ENCODE measurements around the gene MS4A8.
"Not testable (repeated sequence)": the region's sequence is repeated elsewhere in the genome, so short reads cannot be mapped to it uniquely, and the experiment has no call there.

MS4A8 gene, protein sequence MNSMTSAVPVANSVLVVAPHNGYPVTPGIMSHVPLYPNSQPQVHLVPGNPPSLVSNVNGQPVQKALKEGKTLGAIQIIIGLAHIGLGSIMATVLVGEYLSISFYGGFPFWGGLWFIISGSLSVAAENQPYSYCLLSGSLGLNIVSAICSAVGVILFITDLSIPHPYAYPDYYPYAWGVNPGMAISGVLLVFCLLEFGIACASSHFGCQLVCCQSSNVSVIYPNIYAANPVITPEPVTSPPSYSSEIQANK

DNA sequence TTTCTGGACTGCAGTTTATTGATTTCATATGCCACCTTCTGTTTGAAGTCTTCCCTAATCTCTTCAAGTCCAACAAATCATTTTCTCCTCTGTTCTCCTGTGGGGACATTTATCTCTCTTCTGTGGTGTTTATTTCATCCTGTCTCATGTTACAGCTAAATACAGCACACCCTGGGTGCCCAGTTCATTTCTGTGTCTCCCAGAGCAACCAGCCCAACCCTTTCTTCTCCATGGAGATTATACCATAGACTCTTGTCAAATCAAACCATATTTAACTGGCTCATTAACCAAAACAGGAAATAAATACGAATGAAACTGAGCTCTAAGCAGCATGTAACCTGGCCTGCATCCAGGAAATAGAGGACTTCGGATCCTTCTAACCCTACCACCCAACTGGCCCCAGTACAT is at the start of gene MS4A8:
Gene MS4A8, plus strand, starts transcription at position 329 of the 408 bp plus-strand sequence. CDS start 1,249 bp downstream, outside the sequence.
- DNase-seq, result no peak

DNA sequence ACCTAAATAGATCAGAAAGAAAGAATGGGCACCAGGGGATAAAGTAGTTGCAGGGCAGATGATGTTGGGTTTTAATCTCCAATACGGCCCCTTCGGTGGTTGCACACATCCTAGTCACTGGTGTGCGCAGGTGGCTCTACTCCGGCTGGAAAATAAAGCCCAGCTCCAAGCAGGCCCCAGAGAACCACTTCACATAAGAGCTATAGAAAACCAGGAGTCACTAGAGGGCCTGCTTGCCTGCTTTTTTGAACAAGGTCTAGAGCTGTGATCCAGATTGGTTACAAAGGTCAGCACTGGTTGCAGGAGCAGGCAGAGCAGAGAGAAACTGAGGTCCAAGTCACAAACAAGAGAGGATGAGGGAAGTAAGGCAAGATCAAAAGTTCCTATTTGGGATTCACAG is 41.5 kb upstream of the MS4A8 start:
- no peak for DNase-seq

DNA sequence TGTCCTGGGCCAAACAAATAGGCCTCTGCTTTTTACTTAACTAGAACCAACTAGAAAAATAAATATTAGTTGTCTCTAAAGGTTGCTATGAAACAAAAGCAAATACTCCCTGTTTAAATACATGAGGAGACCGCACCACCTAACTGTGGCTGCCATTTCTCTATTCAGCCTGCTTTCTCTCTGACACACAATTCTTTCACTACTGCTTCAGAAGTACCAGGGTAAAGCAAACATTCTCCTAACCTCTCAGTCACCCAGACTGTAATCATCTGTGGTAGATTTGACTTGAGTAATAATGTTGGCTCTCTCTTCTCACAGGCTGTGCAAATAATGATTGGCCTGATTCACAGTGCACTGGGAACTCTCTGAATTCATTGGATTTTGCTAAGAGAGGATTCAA is 41.0 kb upstream of the MS4A8 start:
- no peak for DNase-seq

DNA sequence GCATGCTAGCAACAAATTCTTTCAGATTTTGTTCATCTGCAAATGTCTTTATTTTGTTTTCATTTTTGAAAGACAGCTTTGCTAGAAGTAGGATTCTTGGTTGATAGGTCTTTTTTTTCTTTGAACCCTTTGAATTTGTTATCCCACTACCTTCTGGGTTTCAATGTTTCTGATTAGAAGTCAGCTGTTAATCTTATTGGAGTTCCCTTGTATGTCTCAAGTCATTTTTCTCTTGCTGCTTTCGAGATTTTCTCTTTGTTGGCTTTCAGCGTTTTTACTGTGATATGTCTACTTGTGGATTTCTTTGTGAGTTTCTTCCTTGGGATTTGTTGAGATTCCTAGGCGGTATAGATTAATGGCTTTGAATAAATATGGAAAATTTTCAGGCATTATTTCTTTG is 27.2 kb upstream of the MS4A8 start:
- no peak for DNase-seq

DNA sequence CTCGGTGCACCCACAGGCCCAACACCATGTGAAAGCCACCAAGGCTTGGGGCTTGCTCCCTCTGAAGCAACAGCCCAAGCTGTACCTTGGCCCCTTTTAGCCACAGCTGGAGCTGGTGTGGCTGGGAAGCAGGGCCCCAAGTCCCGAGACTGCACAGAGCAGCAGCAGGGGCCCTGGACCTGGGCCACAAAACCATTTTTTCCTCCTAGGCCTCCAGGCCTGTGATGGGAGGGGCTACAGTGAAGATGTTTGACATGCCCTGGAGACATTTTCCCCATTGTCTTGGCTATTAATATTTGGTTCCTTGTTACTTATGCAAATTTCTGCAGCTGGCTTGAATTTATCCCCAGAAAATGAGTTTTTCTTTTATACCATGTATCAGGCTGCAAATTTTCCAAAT is 21.2 kb upstream of the MS4A8 start:
- not testable (repeated sequence) for DNase-seq

DNA sequence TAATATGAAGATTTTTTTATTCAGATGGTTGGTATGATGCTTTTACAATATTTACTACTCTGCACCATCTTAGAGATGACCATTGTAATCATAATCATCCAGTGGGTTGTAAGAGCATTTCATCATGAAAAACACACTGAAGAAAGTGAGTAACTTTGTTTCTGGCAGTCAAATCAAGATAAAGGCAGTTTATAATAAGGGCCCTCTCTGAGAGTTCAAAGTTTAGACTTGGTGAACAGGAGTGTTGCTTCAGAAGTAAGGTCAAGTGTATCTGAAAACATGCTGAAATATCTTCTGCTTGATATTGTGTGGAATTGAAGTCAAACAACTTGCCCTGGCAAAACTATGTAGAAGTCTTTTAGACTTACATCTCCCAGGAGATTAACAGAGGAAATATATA is 19.5 kb upstream of the MS4A8 start:
- no peak for DNase-seq

DNA sequence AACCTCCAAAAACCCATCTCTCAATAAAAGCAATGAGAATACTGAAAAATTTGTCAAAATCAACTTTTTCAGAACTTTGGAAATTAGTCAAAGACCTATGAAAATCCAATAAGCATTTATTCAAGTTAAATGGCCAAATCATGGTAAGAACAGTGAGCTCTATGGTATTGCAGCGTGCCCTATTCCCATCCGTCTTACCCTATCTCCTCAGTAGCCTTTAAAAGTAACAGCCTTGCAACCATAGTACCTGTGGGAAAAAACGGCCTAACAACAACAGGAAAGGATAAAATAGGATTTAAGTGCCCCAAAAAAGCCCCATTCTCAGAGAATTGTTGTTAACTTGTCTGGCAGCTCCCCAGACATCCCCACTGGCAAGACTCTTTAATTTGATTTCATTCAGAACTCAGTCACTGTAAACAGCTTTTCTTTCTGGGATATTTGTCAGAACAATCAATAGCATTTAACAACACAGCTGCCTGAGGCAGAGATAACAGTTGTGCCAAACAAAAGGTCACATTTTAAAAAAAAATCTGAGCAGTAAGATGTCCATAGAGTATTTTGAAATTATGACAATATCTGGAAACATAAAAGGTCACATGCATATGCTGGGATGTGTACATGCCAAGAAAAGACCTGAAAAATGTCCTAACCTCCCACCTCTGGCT is 18.8 kb upstream of the MS4A8 start:
- no peak for DNase-seq

DNA sequence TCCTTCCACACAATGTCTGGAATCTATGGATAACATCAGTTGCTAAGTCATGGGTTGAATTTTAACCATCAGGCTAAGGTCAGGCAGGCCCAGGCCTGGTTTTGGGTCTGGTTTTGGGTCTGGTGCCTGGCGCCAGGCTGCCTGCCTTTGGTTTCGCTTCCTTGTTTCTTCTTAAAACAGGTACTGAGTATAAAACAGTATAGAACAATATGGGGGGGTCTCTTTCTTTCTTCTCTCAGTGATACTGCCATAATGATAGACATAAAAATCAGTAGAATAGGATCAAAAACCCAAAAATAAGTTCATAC is 14.9 kb upstream of the MS4A8 start:
- not testable (repeated sequence) for DNase-seq

DNA sequence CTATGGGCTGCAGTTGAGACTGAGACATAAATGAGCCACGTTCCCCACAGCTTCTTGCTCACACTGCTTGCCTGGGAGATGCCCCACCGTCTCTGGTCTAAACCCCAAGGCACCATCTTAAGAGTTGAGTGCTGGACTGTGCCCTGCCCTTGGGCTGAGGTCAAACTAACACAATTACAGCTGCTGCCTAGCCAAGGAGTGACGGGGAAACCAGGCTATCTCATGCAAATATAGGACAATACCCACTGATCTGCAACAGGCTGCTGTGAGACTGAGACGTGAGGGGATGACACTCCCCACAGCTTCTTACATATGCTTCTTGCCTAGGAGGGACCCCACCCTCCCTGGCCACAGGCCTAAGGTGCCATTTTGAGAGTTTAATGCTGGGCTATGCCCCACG is 7.8 kb upstream of the MS4A8 start:
- DNase-seq, result no peak

DNA sequence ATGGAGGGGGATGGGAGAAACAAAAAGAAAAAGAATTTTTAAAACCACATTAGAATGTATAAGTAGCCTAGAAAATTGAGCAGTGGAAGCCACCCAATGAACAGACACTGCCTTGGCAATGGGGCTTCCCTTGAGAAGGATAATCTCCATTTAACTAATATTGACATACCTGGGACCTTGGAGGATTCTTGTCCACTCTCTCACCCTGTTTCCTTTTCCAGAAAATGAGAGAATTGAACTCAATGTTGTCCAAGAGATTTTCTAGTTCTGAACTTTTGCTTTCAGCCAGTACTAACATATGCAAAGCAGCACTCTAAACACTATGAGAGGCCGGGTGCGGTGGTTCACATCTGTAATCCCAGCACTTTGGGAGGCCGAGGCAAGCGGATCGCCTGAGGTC is 524 bp downstream of the MS4A8 start:
- no peak for DNase-seq

DNA sequence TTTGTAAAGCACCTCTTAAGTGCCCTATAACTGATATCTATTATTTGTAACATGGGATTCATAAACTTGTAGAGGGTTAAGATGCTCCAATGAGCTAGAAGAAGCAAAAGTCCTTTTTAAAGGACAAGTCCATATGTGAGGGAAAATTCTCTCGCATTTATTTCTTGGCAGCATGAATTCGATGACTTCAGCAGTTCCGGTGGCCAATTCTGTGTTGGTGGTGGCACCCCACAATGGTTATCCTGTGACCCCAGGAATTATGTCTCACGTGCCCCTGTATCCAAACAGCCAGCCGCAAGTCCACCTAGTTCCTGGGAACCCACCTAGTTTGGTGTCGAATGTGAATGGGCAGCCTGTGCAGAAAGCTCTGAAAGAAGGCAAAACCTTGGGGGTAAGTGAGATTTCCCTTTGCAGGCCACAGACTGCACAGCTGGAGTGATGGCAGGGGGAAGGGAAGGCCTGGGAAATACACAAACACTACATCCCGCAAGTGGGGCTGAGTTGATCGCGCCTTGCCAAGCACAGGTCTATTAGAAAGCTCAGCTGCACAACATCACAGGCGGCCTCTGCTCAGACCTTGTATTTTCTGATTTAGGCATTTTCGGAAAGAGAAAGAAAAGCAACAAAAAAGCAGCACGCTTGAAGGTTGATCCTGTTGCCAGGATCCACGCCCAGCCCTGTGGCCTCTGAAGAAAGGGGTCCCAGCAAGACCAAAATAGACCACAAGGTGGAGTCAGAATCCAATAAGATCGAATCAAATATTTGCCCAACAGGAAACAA is 1.5 kb downstream of the MS4A8 start:
- peak; percentile 34 for DNase-seq

DNA sequence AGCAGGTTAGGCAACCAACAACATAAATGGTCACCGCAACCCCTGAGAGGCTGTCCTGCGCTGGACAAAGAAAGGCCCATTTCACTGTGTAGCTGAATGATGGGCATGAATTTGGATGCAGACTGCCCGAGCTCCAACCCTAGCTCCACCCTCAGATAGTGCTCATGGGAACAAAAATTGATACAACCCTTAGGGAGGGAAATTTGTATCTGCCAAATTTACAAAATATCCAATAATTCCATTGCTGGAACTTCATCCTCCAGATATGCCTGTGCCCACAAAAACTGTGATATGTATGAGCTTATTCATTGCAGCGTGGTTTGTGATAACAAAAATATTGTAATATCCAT is 2.0 kb downstream of the MS4A8 start:
- DNase-seq, result no peak

DNA sequence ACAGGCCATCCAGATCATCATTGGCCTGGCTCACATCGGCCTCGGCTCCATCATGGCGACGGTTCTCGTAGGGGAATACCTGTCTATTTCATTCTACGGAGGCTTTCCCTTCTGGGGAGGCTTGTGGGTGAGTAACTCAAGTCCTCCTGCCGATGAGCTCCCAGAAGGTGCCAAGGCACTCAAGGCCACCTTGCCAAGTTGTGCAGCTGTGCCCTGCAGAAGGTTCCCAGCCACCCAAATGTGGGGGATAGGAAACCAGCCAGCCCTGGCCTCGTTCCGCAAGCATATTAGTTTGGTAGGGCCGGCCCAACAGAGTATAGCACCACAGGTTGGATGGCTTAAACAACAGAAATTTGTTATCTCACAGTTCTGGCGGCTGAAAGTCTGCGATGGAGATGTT is 4.0 kb downstream of the MS4A8 start:
- DNase-seq, result no peak

DNA sequence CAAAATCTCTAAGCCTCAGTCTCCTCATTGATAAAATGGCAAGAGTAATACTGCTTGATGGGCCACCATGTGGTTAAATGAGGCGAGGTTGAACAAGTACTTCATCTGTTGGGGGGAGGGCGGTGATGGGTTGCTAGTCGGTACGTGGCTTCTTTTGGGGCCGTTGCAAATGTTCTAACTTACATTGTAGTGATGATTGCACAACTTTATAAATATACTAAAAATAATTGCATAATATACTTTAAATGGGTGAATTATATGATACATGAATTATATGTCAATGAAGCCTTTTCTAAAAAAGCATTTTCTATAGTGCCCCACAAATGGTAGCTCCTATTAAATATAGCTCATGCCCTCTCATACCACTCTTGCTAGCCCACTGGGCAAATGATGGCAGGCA is 6.5 kb downstream of the MS4A8 start:
- no peak for DNase-seq

DNA sequence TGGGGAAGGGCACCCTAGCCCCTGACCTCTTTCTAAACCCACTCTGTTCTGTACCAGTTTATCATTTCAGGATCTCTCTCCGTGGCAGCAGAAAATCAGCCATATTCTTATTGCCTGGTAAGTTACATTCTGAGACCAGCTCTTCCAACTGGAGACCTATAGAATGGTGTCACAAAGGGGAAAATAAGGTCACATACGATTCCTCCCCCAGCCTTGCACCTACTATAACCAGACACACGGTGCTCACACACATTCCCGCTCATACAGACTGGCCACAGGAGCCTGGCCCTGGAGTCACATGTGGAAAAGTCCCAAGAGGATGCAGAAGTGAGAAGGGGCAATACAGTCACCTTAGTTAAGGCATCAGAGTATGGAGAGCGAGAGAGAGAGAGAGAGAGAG is 7.5 kb downstream of the MS4A8 start:
- no peak for DNase-seq

DNA sequence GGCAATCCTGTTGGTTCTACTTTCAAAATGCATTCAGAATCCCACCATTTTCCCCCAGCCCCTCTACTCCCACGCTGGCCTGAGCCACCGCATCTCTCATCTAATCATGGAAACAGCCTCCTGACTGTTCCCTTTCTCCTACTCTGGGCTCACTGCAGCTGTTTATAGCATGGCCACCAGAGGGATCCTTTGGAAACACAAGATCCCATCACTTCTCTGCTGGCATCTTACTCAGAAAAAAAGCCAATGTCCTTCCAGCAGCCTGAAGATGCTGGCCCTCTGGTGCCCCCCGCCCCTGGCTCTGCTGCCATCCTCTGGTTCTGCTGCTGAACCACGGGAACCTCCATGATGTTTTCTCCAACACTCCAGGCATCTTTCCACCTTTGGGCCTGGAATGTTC is 11.1 kb downstream of the MS4A8 start:
- DNase-seq, result no peak

DNA sequence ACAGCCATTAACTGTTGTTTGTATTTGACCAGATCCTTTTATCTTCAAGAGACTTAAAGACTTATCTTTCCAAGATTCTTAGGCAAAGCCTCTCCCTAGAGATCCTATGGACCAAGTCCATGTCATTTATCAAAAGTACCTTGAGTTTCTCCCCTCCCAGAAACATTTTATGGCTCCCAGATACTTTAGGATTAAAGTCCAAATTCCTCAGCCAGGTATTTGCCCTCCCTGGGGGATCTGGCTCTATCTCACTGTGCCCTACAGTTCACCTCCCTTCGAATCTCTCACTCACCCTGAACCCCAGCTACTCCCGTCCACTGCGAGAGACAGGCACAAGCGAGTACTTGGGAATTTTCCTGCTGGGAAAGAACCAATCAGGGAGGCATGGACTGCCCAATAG is 11.9 kb downstream of the MS4A8 start:
- DNase-seq, result no peak

DNA sequence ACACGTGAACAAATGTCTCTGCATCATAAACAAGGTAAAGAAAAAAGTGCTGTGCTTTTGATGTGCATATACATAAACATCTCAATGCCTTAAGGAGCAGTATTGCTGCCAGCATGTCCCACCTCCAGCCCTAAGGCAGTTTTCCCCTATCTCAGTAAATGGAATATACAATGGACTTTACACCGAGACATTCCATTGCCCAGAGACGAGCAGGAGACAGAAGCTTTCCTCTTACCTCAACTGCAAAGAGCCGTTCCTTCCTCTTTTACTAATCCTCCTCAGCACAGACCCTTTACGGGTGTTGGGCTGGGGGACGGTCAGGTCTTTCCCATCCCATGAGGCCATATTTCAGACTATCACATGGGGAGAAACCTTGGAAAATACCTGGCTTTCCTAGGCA is 14.0 kb downstream of the MS4A8 start:
- DNase-seq, result not testable (repeated sequence)

DNA sequence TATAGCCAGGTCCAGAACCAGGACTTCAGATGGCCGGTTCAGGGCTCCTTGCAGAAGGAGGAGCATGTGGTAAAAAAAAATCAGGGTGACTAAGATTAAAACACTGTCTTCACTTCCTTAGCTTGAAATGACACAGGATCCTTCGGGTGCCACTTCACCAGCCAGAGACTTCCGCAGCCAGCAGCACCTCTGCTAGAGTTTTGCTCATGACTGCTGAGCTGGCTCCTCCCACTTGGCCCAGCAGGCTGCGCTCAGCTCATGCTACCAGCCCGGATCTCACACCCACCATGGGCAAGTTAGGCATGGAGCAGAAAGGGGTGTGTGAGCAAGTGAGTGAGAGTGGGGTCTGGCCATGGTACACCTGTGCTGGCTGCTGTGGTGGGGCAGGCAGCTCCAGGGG is 18.5 kb downstream of the MS4A8 start:
- no peak for DNase-seq

DNA sequence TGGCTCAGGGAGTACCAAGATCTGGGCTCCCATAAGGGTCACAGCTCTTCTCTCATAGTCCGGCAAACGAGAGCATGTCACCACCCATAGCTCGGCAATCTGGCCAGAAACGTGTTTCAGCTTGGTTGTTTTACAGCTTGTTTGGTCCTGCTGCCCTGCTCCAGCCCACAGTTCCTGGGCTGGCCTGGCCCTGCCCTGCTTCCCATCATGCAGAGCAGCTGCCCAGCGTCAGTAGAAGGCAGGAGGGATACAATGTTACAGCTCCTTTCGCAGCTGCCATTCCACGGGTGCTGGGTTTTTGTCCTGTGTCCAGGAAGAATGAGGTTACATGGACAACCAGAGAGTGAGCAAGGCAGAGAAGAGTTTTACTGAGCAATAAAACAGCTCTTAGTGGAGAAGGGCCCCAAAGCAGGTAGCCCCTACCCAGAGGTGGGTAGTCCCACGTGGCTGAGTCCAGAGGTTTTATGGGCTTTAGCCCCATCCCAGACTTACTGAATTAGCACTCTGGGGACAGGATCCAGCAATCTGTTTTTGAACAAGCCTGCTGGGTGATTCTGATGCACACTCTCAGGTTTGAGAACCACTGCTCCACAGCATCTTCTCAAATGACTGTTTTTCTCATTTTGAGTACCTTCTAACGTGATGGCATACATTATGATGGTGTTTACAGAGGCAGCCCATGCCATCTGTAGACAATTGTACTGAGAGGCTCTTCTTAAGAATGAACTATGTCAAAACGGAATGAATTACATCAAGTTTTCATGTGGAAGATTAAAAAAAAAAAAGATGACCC is 19.3 kb downstream of the MS4A8 start:
- DNase-seq, result no peak

DNA sequence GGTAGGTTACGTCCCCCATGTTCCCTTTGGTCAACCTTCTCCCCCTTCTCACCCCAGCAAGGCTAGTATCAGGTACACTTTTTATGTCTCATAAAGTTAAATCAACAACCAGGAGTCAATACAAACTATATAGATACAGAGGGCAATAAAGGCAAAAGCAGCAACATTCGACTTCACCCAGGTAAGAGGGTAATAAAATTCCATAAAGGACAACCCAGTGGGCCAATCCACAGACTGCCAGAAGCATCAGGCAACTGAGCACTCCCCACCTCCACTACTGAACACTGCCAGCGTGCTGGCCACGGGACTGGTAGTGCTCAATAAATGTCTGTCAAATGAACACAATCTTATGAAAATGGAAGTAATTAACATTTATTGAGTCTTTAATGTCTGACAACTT is 20.0 kb downstream of the MS4A8 start:
- no peak for DNase-seq

DNA sequence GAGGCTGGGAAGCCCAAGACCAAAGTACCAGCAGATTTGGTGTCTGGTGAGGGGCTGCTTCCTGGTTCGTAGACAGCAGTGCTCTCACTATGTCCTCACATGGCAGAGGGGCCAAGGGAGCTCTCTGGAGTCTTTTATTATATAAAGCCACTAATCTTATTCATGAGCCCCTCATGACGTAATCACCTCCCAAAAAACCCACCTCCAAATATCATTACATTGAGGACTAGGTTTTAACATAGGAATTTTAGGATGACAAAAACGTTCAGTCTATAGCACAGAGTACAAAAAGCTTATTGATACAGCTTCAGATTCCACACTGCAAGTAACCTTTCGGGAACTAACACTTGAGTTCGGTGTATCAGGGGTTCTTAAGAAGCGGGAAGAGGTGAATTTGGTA is 21.0 kb downstream of the MS4A8 start:
- DNase-seq, result no peak

DNA sequence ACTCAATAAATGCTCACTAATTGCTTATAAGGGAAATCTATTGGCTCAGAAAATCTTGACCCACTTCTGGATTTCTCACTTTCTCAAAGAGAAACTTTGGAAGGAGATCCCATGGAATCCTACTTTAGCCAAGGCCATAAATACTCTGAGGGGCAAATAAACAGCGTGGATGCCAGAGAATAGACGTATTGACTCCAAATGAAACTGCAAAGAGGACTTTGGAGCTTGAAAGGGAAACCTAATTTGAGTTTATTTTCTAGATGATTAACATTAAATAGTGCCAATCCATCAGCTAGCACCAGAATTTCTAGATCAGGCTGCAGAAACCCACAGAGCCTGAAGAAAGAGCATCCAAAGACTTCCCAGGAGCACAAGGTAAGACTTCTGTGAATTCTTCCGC is 25.0 kb downstream of the MS4A8 start, which contains the start of gene MS4A18:
Gene MS4A18, plus strand, starts transcription at position 301 of the 400 bp plus-strand sequence.
- no peak for DNase-seq

DNA sequence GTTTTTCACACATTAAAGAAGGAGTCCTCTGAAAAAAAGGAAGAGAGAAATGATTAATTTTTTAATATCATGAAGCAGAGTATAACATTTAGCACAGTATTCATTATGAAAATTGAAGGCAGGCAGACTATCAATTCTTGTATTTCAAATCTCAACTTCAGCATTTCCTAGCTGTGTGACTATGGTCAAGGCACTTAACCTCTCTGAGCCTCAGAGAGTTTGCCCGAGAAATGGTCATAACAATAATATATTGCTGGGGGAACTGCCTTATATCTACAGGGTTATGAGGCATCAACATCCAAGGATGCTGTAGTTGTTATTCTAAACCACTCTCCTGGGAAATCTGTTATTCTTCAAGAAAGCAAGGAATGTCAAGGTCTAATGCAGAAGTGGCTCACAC is 26.2 kb downstream of the MS4A8 start:
- no peak for DNase-seq

All from left hindlimb (tissue), 1 donor.